Neural cell (in vitro differentiated cells): ENCODE data around the gene RYR3. TPM values are rescaled to one million over a fixed set of nuclear protein-coding genes. Genes with fewer than 3 reads are reported as not detected.

Source experiments
- H2AFZ ChIP-seq: fragments of 200-600, 300-800 bp; sonication (generic), shearing (Covaris generic); 2 replicates; pipeline ENCODE4 v1.6.0; 2014; ENCODE audit warnings: low read depth, mild to moderate bottlenecking, antibody characterized with exemption, low read length, moderate library complexity
- H3F3A ChIP-seq: fragments of 200-600 bp; shearing (Covaris generic); 2 replicates; pipeline ENCODE4 v1.6.1; 2016; ENCODE audit warnings: mild to moderate bottlenecking, moderate library complexity, mixed read lengths, antibody characterized with exemption, low read length; ENCODE audit not compliant: insufficient read depth, poor library complexity, severe bottlenecking
- H3K27ac ChIP-seq: fragments of 200-600, 300-800 bp; sonication (generic), shearing (Covaris generic); 2 replicates; pipeline ENCODE4 v1.5.1; 2014; ENCODE audit warnings: mild to moderate bottlenecking, low read length, moderate library complexity
- H3K27me3 ChIP-seq: fragments of 300-800, 200-600 bp; sonication (generic), shearing (Covaris generic); 2 replicates; pipeline ENCODE4 v1.6.0; 2014; ENCODE audit warnings: mild to moderate bottlenecking, low read depth, low read length, moderate library complexity; ENCODE audit not compliant: insufficient read depth
- H3K36me3 ChIP-seq: fragments of 300-800, 200-600 bp; sonication (generic), shearing (Covaris generic); 2 replicates; pipeline ENCODE4 v1.5.1; 2014; ENCODE audit warnings: mild to moderate bottlenecking, antibody characterized with exemption, low read length, moderate library complexity; ENCODE audit not compliant: insufficient read depth
- H3K4me2 ChIP-seq: fragments of 300-800, 200-600 bp; sonication (generic), shearing (Covaris generic); 2 replicates; pipeline ENCODE4 v1.6.0; 2014; ENCODE audit warnings: mild to moderate bottlenecking, low read length
- H3K4me3 ChIP-seq: fragments of 300-800, 200-600 bp; sonication (generic), shearing (Covaris generic); 2 replicates; pipeline ENCODE4 v1.5.1; 2014; ENCODE audit warnings: mild to moderate bottlenecking, low read length, moderate library complexity
- H3K79me2 ChIP-seq: fragments of 200-600 bp; shearing (Covaris generic); replicated peaks from 2 replicates; pipeline ENCODE4 v1.6.0; 2014; ENCODE audit warnings: mild to moderate bottlenecking, low read length, moderate library complexity; ENCODE audit not compliant: insufficient read depth
- H3K9ac ChIP-seq: fragments of 300-800, 200-600 bp; sonication (generic), shearing (Covaris generic); 2 replicates; pipeline ENCODE4 v1.6.1; 2016; ENCODE audit warnings: mild to moderate bottlenecking, low read length, mixed read lengths
- H3K9me2 ChIP-seq: fragments of 200-600 bp; shearing (Covaris generic); 2 replicates; pipeline ENCODE4 v1.6.1; 2016; ENCODE audit warnings: mild to moderate bottlenecking, low read length, mixed read lengths; ENCODE audit not compliant: insufficient read depth
- H3K9me3 ChIP-seq: fragments of 200-600, 300-800 bp; sonication (generic), shearing (Covaris generic); 2 replicates; pipeline ENCODE4 v1.6.1; 2016; ENCODE audit warnings: mild to moderate bottlenecking, mixed run types, low read length, moderate library complexity, mixed read lengths
- H4K20me1 ChIP-seq: fragments of 200-600 bp; shearing (Covaris generic); 2 replicates; pipeline ENCODE4 v1.6.1; 2016; ENCODE audit warnings: mild to moderate bottlenecking, mixed run types; ENCODE audit not compliant: insufficient read depth
- EP300 ChIP-seq: fragments of 450-650 bp; conservative IDR thresholded peaks from 2 replicates; pipeline ENCODE4 v1.6.1; 2014; ENCODE audit warnings: antibody characterized with exemption, mild to moderate bottlenecking, moderate library complexity; ENCODE audit not compliant: poor library complexity, severe bottlenecking
- EZH2 ChIP-seq: fragments of 200-600, 300-800 bp; shearing (Covaris generic), sonication (generic); IDR thresholded peaks from 2 replicates; pipeline ENCODE4 v1.6.1; 2014; ENCODE audit warnings: antibody characterized with exemption, low read length, borderline replicate concordance, mild to moderate bottlenecking; ENCODE audit not compliant: insufficient read depth, poor library complexity, severe bottlenecking
- MXI1 ChIP-seq: fragments of 450-650 bp; conservative IDR thresholded peaks from 2 replicates; pipeline ENCODE4 v1.6.1; 2014; ENCODE audit warnings: antibody characterized with exemption, mild to moderate bottlenecking; ENCODE audit not compliant: poor library complexity, severe bottlenecking
- POLR2AphosphoS5 ChIP-seq: IDR thresholded peaks from 2 replicates; pipeline ENCODE4 v1.6.1; 2012
- RAD21 ChIP-seq: fragments of 450-650 bp; conservative IDR thresholded peaks from 2 replicates; pipeline ENCODE4 v1.6.1; 2014; ENCODE audit warnings: antibody characterized with exemption, mild to moderate bottlenecking, moderate library complexity
- REST ChIP-seq: IDR thresholded peaks from 2 replicates; pipeline ENCODE4 v1.6.1; 2012; ENCODE audit warnings: borderline replicate concordance
- SMC3 ChIP-seq: fragments of 450-650 bp; conservative IDR thresholded peaks from 2 replicates; pipeline ENCODE4 v1.6.1; 2014; ENCODE audit warnings: antibody characterized with exemption, mild to moderate bottlenecking, moderate library complexity; ENCODE audit not compliant: poor library complexity
- TAF1 ChIP-seq: IDR thresholded peaks from 2 replicates; pipeline ENCODE4 v1.6.1; 2012; ENCODE audit warnings: low read depth
- polyA plus RNA-seq: library from polyadenylated mRNA; depleted of rRNA; stranded (reverse); fragments of >200 nt; gene quantifications from 2 replicates; pipeline ENCODE4 v1.2.3, GENCODE V29; 2014
- TF ChIP-seq, protein P1 (sequence below): fragments of 450-650 bp; IDR thresholded peaks from 2 replicates; pipeline ENCODE4 v1.5.1; 2014; ENCODE audit warnings: antibody characterized with exemption, mild to moderate bottlenecking, moderate library complexity; ENCODE audit not compliant: poor library complexity, severe bottlenecking

Gene RYR3
- polyA plus RNA-seq, 1 donor from 2014 or later = 12.6 TPM

GRCh38 chr15:33430577-33430976 lies 119.8 kb downstream of the RYR3 start:
- no peaks in the 10 kb centered on the region for H3K36me3 ChIP-seq
- H3K27me3 ChIP-seq = no peaks in the 10 kb centered on the region
- H3K9ac ChIP-seq = no peak overlapping the region
- TF ChIP-seq EZH2 = no peak
- no peak for TF ChIP-seq MXI1
- TF ChIP-seq RAD21 = no peak
- TF ChIP-seq TAF1 = no peak
- TF ChIP-seq POLR2AphosphoS5 = no peak
- TF ChIP-seq SMC3 = no peak
- TF ChIP-seq, protein P1, sequence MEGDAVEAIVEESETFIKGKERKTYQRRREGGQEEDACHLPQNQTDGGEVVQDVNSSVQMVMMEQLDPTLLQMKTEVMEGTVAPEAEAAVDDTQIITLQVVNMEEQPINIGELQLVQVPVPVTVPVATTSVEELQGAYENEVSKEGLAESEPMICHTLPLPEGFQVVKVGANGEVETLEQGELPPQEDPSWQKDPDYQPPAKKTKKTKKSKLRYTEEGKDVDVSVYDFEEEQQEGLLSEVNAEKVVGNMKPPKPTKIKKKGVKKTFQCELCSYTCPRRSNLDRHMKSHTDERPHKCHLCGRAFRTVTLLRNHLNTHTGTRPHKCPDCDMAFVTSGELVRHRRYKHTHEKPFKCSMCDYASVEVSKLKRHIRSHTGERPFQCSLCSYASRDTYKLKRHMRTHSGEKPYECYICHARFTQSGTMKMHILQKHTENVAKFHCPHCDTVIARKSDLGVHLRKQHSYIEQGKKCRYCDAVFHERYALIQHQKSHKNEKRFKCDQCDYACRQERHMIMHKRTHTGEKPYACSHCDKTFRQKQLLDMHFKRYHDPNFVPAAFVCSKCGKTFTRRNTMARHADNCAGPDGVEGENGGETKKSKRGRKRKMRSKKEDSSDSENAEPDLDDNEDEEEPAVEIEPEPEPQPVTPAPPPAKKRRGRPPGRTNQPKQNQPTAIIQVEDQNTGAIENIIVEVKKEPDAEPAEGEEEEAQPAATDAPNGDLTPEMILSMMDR = no peak
- TF ChIP-seq REST = no peak
- TF ChIP-seq EP300 = no peak
- no peak overlapping the region for H3K27ac ChIP-seq
- H3F3A ChIP-seq = no peaks in the 10 kb centered on the region
- no peaks in the 10 kb centered on the region for H3K9me2 ChIP-seq
- no peak overlapping the region for H2AFZ ChIP-seq
- H4K20me1 ChIP-seq = no peaks in the 10 kb centered on the region
- H3K4me3 ChIP-seq = no peak overlapping the region
- no peaks in the 10 kb centered on the region for H3K9me3 ChIP-seq
- no peak overlapping the region for H3K4me2 ChIP-seq
- H3K79me2 ChIP-seq = no peaks in the 10 kb centered on the region

DNA sequence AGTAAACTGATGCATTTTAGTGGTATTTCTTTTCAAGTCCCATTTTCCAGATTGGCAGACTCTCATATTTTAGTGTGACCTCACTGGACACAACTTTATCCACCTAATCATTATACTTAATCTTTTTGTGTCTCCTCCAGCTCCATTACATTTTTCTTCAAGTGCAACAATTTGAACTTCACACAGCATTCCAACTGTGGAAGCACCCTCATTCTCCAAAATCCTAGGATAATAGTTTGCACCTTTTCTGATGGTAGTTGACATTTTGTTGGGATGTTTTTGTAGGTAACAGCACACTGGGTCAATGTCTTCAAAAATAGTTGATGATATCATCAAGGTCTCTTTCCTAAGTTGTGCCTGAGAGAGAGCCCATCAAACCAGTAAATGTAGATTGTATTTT lies 123.1 kb downstream of the RYR3 start:
- H2AFZ ChIP-seq = no peak overlapping the region
- no peak overlapping the region for H3K27ac ChIP-seq
- H3K36me3 ChIP-seq = no peaks in the 10 kb centered on the region
- H3K4me3 ChIP-seq = no peak overlapping the region
- no peaks in the 10 kb centered on the region for H3F3A ChIP-seq
- no peaks in the 10 kb centered on the region for H3K27me3 ChIP-seq
- H3K4me2 ChIP-seq = no peak overlapping the region
- no peaks in the 10 kb centered on the region for H4K20me1 ChIP-seq
- no peaks in the 10 kb centered on the region for H3K9me3 ChIP-seq
- H3K9me2 ChIP-seq = no peaks in the 10 kb centered on the region
- no peak overlapping the region for H3K9ac ChIP-seq
- TF ChIP-seq EP300 = no peak
- TF ChIP-seq REST = no peak
- TF ChIP-seq, protein P1 = no peak
- H3K79me2 ChIP-seq = no peaks in the 10 kb centered on the region
